IPS-11a (cell line): ENCODE results near the gene ZNF423.

Experiments
- H3K4me3 ChIP-seq: one replicate; pipeline ENCODE4 v1.5.1; 2013; ENCODE audit warnings: low read depth, low read length, control low read depth

Gene ZNF423

DNA sequence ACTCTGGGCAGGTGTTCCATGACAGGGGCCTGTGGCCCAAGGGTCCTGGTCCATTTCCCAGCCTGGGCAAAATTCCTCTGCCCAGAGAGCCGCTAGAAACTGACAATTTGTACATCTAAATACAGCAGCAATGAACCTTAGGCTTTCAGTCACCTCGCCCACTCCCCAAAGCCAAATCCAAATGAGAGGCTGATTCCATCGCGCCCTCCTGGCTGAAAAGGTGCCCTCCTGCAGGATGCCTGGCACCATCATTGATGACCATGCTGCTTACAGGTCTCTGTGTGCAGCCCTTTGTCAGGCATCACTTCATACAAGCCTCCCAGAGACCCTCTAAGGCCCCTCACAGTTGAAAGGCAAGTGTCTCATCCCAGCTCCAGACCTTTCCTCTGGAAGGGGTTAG, 367.6 kb downstream of the ZNF423 start:
- no peak overlapping the region for H3K4me3 ChIP-seq

DNA sequence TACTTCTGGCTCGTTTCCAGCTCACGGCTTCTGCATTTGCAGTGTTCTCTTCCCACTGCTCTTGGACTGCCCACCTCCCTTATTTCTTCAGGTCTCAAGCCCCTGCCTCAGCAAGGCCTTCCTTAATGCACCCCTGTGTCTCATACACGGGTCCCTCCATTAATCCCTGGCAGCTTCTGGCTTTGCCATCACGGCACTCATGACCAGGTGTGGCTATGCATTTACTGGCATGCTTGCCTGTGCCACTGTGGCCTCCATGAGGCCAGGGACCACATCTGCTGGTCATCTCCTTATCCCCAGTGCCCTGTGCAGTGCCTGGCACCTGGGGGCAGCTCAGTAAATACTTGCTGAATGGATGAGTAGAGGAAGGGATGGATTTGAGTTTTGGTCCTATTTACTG, 368.2 kb downstream of the ZNF423 start:
- no peak overlapping the region for H3K4me3 ChIP-seq

DNA sequence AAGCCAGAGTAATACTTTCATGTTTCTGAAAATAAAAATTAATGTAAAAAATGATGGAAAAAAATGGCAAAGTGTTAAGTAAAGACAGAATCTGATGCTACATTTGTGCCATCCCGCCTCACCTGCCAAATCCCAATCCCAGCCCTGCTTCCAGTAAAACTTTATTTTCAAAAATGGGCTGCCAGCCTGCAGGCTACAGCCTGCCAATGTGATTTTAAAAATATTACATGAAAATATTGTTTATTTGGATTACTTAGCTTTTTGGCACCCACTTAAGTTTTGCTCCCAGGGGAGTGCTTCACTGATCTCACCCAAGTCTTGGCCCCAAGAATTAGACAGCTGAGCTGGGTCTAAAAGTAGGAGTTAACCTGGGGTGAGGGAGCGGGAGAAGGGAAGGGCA, 369.5 kb downstream of the ZNF423 start:
- no peak overlapping the region for H3K4me3 ChIP-seq

DNA sequence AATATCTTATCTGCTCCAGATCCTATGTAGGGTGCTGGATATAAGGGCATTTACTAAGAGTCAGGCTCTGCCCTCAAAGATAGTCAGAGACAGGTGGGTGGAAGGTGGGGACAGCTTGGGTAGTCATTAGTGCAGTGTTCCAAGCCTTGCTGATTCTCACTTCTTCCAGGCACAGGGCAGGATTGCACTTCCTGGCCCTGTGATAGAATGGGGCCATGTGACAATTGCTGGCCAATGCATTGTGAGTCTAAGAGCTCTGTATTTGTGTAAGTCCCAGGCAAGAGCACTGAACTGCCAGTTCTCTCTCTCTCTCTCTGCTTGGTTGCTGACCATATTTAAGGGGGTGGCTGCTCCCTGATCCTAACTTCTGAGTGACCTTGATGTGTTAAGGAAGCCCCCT, 370.2 kb downstream of the ZNF423 start:
- H3K4me3 ChIP-seq = no peak overlapping the region

DNA sequence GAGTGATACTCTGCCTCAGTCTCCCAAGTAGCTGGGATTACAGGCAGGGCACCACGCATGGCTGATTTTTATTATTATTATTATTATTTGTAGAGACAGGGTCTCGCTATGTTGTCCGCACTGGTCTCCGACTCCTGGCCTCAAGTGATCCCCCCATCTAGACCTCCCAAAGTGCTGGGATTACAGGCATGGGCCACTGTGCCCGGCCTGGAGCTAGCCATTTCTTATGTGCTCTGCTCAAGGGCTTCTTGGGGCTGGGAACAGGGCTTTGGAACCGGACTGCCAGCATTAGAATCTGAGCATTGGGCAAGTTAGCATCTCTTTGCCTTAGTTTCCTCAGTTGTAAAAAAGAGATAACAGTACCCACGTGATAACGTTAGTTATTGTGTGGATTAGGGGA, 371.0 kb downstream of the ZNF423 start:
- no peak overlapping the region for H3K4me3 ChIP-seq

DNA sequence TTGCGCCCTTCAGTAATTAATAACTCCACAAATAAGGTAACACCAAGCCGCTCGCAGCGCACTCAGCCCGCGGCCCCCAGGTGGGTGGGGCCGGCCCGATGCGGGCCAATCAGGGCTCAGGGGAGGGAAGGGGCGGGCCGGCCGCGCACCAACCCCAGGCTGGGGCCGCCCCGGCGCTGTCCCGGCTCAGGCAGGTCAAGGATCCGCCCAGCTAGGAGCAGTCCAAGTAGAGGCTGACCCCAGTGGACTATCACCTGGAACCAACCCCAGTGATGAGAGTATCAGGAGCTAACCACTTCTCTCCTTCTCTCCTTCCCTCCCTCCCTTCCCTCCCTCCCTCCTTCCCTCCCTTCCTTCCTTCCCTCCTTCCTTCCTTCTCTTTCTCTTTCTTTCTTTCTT, 371.5 kb downstream of the ZNF423 start:
- H3K4me3 ChIP-seq = no peak overlapping the region

DNA sequence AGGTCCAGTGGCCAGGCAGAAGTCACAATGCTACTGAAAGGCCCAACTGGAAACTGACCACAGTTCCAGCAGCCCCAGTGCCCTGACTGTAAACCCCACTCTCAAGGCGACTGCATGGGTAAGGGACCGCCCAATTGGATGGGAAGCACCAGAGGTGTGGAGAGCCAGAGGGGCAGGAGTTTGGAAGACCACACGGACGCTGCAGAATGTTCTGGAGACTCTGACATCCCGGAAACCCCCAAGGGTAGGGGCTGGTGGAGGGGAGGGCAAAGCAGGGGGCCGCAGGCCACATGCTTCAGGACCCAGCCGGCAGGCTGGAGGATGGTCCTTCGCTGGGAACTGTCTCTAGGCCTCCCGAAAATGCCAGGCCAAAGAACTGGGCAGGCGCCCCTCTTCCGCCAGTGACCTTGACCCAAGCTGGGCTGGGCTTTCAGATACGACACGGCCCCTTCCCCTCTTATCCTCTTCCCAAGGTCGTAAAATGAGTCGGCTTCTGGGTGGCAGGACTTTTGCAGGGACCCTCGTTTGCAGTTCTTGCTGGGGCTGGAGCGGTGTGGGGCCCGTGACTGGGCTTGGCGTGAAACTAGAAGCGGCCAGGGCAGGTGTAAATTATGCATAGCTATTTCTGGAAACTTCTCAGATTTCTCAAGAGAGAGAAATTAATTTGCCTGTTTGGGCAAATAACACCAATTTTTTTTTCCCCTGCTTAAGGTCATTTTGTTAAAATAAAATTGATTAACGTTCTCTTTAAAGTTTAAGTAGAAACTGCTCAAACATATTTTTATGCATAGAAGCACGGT, 372.1 kb downstream of the ZNF423 start:
- no peak overlapping the region for H3K4me3 ChIP-seq

DNA sequence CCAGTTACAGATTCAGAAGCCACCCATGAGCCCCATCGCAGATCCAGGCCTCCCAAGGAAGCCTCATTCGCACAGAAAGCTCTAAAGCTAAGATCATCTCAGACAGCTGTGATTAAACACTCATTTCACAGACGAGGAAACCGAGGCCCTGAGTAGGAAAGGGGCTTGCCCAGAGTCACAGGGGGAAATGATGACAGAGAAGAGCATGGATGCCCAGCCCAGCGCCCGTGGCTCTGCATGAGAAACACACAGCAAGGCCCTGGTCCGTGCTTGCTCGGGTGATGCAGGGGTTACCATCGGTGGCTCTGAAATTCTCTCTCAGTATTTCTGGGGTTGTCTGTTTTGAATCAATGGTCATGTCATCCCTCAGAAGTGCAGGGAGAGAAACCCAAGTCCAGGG, 372.7 kb downstream of the ZNF423 start:
- H3K4me3 ChIP-seq = no peak overlapping the region

DNA sequence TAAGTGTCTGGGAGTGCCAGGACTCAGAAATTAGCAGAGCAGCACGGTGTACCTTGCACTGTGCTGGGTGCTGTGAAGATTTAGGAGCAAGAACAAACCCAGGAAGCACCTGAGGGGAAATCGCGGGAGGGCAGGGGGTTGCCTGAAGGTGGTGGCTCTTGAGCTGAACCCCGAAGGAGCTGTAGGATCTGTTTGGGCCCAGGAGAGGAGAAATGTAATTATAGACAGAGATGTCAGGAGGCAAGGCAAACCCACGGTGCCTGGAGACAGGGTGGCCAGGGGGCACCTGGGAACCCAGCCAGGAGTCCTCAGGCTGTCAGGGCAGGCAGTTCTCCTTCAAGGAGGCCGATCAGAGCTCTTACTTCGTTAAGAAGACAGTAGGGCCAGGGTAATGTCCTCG, 373.2 kb downstream of the ZNF423 start:
- no peak overlapping the region for H3K4me3 ChIP-seq

DNA sequence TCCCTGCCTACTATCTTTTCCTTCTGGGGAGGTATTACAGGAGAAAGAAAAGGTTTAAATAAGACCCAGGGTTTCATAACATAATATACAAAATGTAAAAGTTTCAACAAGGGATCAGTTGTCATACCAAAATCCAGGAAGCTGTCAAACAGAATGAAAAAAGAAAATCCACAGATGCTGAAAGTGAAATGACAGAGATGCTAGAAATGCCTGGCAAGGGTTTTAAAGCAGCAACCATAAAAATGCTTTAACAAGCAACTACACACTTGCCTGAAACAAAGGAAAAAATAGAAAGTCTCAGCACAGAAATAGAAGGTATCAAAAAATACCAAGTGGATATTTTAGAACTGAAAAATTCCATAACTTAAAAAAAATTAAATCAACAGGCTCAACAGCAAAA, 377.3 kb downstream of the ZNF423 start:
- H3K4me3 ChIP-seq = no peak overlapping the region

DNA sequence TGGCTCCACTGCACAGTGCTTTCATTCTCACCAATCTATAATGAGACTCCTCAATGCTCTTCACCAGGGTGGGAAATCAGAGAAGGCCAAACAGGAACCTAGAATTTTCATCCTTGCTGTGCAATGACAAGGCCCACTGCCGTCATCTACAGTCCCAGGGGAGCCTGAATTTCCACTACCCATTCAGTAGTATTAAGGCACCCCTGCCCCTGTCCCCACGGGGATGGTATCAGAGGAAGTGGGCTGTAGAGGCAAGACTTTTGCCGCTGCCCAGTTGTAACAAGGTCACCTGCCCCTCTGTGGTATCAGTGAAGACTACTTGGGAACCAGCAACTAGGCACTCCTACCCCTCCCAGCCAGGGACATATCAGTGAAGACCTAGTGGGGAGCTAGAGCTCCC, 377.8 kb downstream of the ZNF423 start:
- H3K4me3 ChIP-seq = no peak overlapping the region

DNA sequence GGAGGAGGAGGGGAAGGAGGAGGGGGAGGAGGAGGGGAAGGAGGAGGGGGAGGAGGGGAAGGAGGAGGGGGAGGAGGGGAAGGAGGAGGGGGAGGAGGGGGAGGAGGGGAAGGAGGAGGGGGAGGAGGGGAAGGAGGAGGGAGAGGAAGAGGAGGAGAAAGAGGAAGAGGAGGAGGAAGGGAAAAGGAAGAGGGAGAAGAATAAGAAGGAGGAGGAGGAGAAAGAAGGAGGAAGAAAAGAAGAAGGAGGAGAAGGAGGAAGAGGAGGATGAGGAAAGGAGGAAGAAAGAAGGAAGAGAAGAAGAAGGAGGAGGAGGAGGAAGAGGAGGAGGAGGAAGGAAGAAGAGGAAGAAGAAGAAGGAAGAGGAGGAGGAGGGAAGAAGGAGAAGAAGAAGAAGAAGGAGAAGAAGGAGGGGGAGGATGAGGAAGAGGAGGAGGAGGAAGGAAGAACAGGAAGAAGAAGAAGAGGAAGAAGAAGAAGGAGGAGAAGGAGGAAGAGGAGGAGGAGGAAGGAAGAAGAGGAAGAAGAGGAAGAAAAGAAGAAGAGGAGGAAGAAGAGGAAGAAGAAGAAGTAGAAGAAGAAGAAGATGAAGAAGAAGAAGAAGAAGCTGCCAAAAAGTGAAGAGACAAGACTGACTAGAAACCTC, 378.5 kb downstream of the ZNF423 start:
- no peak overlapping the region for H3K4me3 ChIP-seq

DNA sequence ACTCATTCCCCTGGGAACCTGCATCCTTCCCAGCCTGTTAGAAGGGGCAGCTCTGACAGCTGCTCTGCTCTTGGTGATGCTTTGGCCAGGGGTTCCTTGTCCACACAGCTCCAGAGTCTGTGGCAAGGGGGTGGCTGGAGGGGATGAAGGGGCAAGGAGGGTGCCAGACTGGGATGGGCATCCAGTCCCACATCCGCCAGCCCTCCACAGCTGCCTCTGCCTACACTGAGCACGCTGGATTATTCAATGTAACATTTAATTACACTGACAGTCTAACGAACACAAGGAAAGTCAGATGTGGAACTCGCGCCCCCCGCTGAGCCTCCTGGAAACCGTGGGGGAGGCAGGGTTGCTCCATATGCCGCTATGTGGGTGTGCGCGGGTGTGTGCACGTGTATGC, 381.2 kb downstream of the ZNF423 start:
- H3K4me3 ChIP-seq = no peak overlapping the region

DNA sequence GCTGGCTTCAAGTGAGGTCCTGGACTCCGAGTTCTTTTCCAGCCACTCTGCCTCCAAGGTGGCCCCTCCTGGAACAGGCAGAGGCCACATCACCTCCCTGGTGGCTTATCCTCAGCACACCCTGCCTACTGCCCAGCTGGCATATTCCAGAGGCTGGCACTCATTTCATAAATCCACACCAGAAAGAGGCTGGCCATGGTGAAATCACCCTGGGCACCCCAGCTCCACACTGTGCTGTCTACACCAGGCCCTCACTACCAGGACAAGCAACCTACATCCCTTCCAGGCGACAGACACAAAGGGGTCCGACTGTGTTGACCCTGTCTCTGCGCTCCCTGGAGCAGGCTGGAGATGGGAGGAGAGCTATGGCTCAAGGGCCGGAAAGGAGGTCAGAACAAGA, 382.1 kb downstream of the ZNF423 start:
- H3K4me3 ChIP-seq = no peak overlapping the region

DNA sequence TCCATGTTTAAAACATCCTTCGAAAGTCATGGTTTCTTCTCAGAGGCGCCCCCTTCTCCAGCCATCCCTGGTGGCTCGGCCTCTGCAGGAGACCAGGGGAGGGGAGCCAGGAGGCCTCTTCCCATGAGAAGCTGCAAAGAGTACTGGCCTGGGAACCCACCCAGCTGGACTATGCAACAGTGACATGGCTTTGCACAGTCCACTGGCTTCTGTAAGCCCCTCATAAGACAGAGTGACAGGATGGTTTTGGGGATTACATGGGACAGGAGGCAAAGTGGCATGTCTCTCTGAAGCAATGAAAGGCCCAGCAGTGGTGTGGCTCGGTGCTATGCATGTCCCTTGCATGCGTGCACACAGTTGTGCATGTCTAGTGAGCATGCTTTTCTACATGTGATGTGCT, 382.8 kb downstream of the ZNF423 start:
- H3K4me3 ChIP-seq = no peak overlapping the region

DNA sequence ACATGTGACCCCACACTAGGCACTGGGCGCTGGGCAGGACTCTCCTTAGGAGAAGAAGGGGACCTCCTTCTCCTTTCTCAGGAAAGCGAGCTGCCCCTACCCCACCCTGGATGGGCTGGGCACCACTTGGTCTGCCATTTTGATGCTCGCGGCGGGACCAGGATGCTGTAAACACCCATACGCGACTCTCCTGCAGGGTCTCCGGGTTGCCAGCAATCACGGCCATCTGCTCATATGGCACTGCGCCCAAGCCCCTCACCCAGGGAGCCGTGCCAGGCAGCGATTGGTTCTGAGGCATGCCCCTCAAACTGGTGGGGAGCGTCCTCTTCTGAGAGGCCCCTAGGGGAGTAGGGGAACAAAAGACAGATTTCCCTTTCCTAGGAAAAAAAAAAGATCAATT, 383.3 kb downstream of the ZNF423 start:
- H3K4me3 ChIP-seq = no peak overlapping the region

DNA sequence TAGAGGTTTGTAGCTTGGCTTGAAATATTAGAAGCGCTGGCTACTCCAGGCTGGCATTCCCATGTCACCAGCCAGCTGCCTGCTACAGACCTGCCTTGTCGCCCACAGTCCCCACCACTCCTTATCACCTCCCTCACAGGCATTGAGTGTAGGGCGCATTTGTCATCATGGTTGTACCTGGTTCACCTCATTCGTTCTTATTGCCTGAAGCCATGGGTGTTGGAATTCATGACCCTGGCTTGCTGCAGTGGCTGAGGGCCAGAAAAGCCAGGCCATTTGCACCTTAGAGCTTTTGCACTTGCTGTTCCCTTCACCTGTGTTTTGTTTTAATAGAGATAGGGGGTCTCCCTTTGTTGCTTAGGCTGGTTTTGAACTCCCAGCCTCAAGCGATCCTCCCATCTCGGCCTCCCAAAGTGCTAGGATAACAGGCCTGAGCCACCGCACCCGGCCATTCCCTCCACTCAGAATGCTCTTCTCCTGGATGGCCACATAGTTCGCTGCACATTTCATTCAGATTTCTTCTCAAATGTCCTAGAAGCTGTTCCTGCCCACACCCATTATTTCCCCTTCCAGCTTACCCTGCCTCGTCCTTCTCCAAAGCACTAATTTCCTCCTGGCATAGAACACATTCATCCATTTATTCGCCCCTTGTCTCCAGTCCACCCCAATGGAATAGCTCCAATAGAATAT, 384.7 kb downstream of the ZNF423 start:
- no peak overlapping the region for H3K4me3 ChIP-seq

DNA sequence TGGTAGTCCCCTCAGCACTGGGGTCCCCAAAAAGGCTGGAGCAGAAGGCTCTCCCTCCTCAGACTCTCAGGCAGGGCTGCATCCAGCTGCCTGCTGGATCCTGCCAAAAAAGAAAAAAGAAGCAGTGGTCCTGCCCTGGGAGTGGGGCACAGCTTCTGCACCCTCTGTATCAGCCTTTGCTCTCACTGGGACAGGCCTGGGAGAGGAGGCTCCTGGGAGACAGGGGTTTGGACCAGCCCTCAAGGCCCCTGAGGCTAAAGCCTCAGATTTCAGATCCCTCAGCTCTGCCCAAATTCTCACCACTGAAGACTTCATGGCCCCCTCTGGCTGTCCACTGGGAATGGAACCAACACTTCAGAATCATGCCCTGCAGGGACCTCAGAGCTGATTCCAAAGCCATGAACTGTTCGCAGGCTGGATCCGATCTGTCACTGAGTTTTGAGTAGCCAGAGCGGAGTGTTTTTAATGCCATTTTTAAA, 385.4 kb downstream of the ZNF423 start:
- H3K4me3 ChIP-seq = no peak overlapping the region

DNA sequence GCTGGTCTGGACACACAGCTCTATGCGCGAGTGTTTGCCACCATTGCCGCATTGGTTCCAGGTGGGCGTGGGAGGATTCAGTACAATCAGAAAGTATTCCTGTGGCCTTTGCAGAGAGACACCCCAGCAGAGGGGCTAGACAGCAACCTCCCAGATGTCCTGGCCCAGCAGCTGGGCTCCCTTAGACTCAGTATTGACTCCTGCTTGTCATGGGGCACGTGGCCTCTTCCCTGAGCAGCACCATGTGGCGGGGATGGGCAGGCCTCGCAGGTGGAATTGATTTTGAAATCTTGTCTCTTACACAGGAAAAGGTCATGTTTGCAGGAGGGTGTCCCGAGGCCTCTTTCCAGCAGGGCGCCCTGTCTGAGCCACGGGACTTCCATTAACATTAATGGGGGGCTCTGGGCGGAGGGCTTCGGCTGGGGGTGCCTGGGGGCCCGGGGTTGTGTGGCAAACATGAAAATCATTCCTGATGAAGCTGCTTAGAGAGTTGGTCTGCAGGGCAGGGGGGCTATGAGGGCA, 385.9 kb downstream of the ZNF423 start:
- H3K4me3 ChIP-seq = no peak overlapping the region

DNA sequence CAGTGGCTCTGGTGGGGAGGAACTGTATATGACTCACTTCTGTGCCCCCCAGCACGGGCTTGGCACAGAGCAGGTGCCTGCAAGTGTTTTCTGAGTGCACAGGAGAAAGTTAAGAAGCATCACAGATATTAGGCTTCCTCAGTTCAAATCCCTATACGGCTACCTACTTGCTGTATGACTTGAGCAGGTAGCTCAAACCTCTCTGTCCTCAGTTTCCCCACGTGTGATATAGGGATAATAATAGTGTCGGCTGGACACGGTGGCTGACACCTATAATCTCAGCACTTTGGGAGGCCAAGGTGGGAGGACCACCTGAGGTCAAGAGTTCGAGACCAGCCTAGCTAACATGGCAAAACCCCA, 386.6 kb downstream of the ZNF423 start:
- no peak overlapping the region for H3K4me3 ChIP-seq

DNA sequence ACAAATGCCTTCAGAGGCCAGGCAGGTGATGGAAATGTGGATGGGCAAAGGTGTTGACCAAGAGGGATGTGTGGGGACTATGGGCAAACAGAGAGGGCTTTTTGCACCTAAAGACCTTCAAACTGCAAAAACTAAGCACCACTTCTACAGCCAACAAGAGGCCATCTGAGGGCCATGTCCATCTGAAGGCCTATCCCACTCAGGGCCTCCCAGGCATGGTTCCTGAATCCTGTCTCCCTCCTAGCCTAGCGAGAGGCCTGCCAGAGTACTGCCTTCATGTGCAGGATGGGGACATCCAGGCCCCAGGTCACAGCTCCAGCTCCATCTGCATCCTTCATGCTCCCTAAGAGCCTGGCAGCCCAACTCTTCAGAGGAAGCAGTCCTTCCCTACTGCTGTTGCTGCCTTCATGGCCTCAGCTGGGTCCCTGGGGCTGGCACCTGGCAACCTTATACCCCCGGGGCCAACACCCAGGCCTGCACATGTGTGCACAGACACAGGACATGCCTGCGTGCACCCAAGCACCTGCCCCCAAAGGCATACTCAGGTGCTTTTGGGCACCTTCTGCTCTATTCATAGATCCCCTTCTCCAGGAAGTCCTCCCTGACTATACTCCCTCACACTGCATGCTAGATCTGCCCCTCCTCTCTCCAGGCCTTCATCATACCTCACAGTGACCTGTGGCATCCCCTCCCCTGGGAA, 387.2 kb downstream of the ZNF423 start:
- H3K4me3 ChIP-seq = no peak overlapping the region
